Stimulated activated CD4-positive, alpha-beta T cell treated with anti-CD3 and anti-CD28 coated beads, Interleukin-15, amount 100 ng/mL, for 24 hours (primary cell): Measurements from ENCODE around the gene C2orf80.
"Not testable (repeated sequence)": the region's sequence is repeated elsewhere in the genome, so short reads cannot be mapped to it uniquely, and the experiment has no call there.

Experiments used
- DNase-seq: peaks from one replicate; pipeline ENCODE4 v3.0.0-alpha.2; 2020

C2orf80 gene

GRCh38 chr2:208130712-208131110, 59.1 kb downstream of the C2orf80 start:
- no peak for DNase-seq

GRCh38 chr2:208129744-208130711, 59.8 kb downstream of the C2orf80 start, which contains the start of gene CRYGC:
Gene CRYGC (minus strand): TSS chr2:208129828. CDS start chr2:208129792, 36 bp downstream.
- no peak for DNase-seq

DNA sequence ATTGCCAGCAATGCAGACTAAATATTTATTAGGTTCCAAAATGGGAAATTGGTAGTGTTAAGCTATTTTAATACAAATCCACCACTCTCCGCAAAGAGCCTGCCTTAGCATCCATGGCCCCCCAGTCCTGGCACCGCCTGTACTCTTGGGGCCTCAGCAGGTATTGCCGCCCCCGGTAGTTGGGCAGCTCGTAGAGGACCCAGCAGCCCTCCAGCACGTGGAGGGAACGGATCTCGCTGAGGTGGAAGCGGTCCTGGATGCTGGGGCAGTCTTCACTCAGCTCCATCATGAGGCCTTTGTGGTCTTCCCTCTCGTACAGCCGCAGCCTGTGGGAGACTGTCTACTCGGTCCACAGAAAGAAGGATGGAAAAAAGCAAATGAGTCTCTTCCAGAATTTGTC, 61.7 kb downstream of the C2orf80 start:
- no peak for DNase-seq

DNA sequence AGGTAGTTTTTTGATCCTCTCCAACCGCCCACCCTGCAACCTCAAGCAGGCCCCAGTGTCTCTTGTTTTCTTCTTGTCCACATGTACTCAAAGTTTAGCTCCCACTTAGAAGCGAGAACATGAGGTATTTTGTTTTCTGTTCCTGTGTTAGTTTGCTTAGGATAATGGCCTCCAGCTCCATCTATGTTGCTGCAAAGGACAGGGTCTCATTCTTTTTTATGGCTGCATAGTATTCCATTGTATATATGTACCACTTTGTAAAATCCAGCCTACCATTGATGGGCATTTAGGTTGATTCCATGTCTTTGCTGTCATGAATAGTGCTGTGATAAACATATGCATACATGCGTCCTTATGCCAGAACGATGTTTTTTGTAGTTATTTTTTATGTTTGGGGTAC, 62.7 kb downstream of the C2orf80 start:
- DNase-seq, result no peak

- no peak for DNase-seq
Observed at GRCh38 chr2:208125251-208125650, 64.6 kb downstream of the C2orf80 start.

DNA sequence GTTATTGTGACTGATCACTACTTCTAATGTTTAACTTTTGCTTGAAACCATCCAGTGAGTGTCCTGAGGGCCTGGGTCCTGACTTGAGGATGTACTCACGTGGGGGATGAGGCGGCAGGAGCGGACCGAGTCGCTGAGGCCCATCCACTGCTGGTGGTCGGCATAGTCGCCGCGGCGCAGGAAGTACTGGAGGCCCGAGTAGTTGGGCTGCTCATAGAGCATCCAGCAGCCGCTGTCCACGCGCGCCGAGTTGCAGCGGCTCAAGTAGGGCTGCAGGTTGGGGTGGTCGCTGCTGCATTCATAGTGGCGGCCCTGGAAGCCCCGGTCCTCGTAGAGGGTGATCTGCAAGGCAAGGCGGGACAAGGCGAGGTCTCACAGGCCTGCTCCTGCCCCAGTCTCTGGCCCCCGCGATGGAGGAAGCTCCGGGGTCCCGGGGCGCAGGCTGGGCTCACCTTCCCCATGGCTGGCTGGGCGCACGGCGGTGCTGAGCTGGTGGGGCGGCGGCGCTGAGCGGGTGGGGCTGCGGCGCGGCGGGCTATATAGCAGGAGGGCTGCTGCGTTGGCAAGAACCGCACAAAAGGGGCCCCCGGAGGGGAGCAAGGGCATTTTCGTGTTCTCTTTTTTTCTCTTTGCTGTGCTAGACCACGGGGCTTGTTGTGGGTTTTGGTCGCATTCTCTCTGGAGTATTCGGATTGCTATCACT, 65.7 kb downstream of the C2orf80 start, which contains the start of gene CRYGD:
Gene CRYGD, minus strand, starts transcription at position 512 of the 703 bp plus-strand sequence. Its CDS starts 51 bp downstream, at position 461.
- peak; percentile 12 for DNase-seq

- no peak for DNase-seq
Observed at GRCh38 chr2:208122248-208122647, 67.6 kb downstream of the C2orf80 start.

- no peak for DNase-seq
Observed at GRCh38 chr2:208118918-208119317, 70.9 kb downstream of the C2orf80 start.

DNA sequence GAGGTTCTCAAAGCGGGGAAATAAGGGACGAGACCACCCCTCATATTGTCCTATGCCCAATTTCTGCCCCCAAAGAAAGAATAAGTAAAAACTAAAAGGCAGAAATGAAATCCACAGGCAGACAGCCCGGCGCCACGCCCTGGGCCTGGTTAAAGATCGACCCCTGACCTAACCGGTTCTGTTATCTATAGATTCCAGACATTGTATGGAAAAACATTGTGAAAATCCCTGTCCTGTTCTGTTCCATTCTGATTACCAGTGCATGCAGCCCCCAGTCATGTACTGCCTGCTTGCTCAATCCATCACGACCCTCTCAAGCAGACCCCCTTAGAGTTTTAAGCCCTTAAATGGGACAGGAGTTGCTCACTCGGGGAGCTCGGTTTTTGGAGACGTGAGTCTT, 72.4 kb downstream of the C2orf80 start:
- DNase-seq, result not testable (repeated sequence)
